Neural progenitor cell (in vitro differentiated cells): Measurements from ENCODE around the gene GSTM5. TPM values are rescaled to one million over a fixed set of nuclear protein-coding genes. Genes with fewer than 3 reads are reported as not detected.

Experiments
- DNase-seq: peaks from one replicate; pipeline ENCODE4 v3.0.0-alpha.2; 2016; ENCODE audit warnings: low spot score
- H2AFZ ChIP-seq: fragments of 200-600 bp; sonication (generic); replicated peaks from 2 replicates; pipeline ENCODE4 v1.6.1; 2016; ENCODE audit warnings: antibody characterized with exemption
- H3F3A ChIP-seq: fragments of 200-600 bp; sonication (generic); 2 replicates; pipeline ENCODE4 v1.6.1; 2016; ENCODE audit warnings: antibody characterized with exemption, low read depth
- H3K27ac ChIP-seq: fragments of 200-600 bp; sonication (generic); 2 replicates; pipeline ENCODE4 v1.5.1; 2016; ENCODE audit warnings: mild to moderate bottlenecking
- H3K27me3 ChIP-seq: fragments of 200-600 bp; sonication (generic); 2 replicates; pipeline ENCODE4 v1.6.1; 2016; ENCODE audit warnings: mild to moderate bottlenecking, moderate library complexity
- H3K36me3 ChIP-seq: fragments of 200-600 bp; sonication (generic); 2 replicates; pipeline ENCODE4 v1.5.1; 2016
- H3K4me1 ChIP-seq: fragments of 200-600 bp; sonication (generic); 2 replicates; pipeline ENCODE4 v1.6.1; 2016; ENCODE audit warnings: mixed run types
- H3K4me2 ChIP-seq: fragments of 200-600 bp; sonication (generic); 2 replicates; pipeline ENCODE4 v1.6.1; 2016
- H3K4me3 ChIP-seq: fragments of 200-600 bp; sonication (generic); 2 replicates; pipeline ENCODE4 v1.5.1; 2016
- H3K79me2 ChIP-seq: fragments of 200-600 bp; sonication (generic); 2 replicates; pipeline ENCODE4 v1.6.1; 2016; ENCODE audit warnings: low read depth
- H3K9ac ChIP-seq: fragments of 200-600 bp; sonication (generic); 2 replicates; pipeline ENCODE4 v1.6.1; 2016
- H3K9me3 ChIP-seq: fragments of 200-600 bp; sonication (generic); 2 replicates; pipeline ENCODE4 v1.5.1; 2016; ENCODE audit warnings: low read depth
- H4K20me1 ChIP-seq: fragments of 200-600 bp; sonication (generic); 2 replicates; pipeline ENCODE4 v1.6.1; 2016; ENCODE audit warnings: low read depth
- H3K27ac Mint-ChIP-seq: 3 replicates; pipeline ENCODE4 v1.8.0; 2021; ENCODE audit warnings: mixed read lengths
- H3K27me3 Mint-ChIP-seq: 2 replicates; pipeline ENCODE4 v1.8.0; 2022; ENCODE audit warnings: low read depth, mild to moderate bottlenecking, inconsistent platforms, moderate library complexity, mixed read lengths; ENCODE audit not compliant: insufficient read depth
- H3K36me3 Mint-ChIP-seq: 3 replicates; pipeline ENCODE4 v1.8.0; 2021; ENCODE audit warnings: mixed read lengths
- H3K4me1 Mint-ChIP-seq: 3 replicates; pipeline ENCODE4 v1.8.0; 2021; ENCODE audit warnings: mixed read lengths
- H3K4me3 Mint-ChIP-seq: 3 replicates; pipeline ENCODE4 v1.8.0; 2021; ENCODE audit warnings: mild to moderate bottlenecking, moderate library complexity, mixed read lengths
- H3K9me3 Mint-ChIP-seq: 3 replicates; pipeline ENCODE4 v1.8.0; 2020; ENCODE audit warnings: mixed read lengths
- CTCF ChIP-seq: fragments of 200-600 bp; sonication (generic); IDR thresholded peaks from 2 replicates; pipeline ENCODE4 v1.5.1; 2017; ENCODE audit warnings: antibody characterized with exemption, mild to moderate bottlenecking
- EZH2 ChIP-seq: fragments of 200-600 bp; sonication (generic); IDR thresholded peaks from 2 replicates; pipeline ENCODE4 v1.6.1; 2017; ENCODE audit warnings: antibody characterized with exemption, mild to moderate bottlenecking, moderate library complexity
- EZH2phosphoT487 ChIP-seq: fragments of 200-600 bp; sonication (generic); IDR thresholded peaks from 2 replicates; pipeline ENCODE4 v1.6.1; 2017; ENCODE audit warnings: antibody characterized with exemption
- total RNA-seq: library from RNA; depleted of rRNA; stranded (reverse); fragments of >200 nt; gene quantifications from 2 replicates; pipeline ENCODE4 v1.2.3, GENCODE V29; 2015; ENCODE audit warnings: low replicate concordance

The GSTM5 gene
- total RNA-seq, 1 donor from 2014 or later = not detected

GRCh38 chr1:109724933-109725332 is 12.9 kb downstream of the GSTM5 start:
- H3K79me2 ChIP-seq = no peaks in the 10 kb centered on the region
- TF ChIP-seq CTCF (no peak), EZH2 (no peak), EZH2phosphoT487 (no peak)
- no peak overlapping the region for H3K27ac ChIP-seq
- Mint-ChIP-seq H3K27ac (no peak overlapping the region), H3K27me3 (peaks cover 7% of the 10 kb centered on the region), H3K9me3 (no peaks in the 10 kb centered on the region), H3K4me1 (peaks cover 23% of the 10 kb centered on the region), H3K36me3 (no peaks in the 10 kb centered on the region), H3K4me3 (no peak overlapping the region)
- H3K36me3 ChIP-seq = no peaks in the 10 kb centered on the region
- H3K9me3 ChIP-seq = no peaks in the 10 kb centered on the region
- no peak for DNase-seq
- no peaks in the 10 kb centered on the region for H4K20me1 ChIP-seq
- H3K9ac ChIP-seq = no peak overlapping the region
- H3K27me3 ChIP-seq = no peaks in the 10 kb centered on the region
- no peak overlapping the region for H3K4me2 ChIP-seq
- H3K4me1 ChIP-seq = no peaks in the 10 kb centered on the region
- no peak overlapping the region for H3K4me3 ChIP-seq
- no peaks in the 10 kb centered on the region for H3F3A ChIP-seq
- no peak overlapping the region for H2AFZ ChIP-seq

- no peaks in the 10 kb centered on the region for H3K9me3 ChIP-seq
- Mint-ChIP-seq H3K9me3 (no peaks in the 10 kb centered on the region), H3K27ac (peak overlapping the region; percentile 34), H3K4me3 (no peak overlapping the region), H3K4me1 (peaks cover 28% of the 10 kb centered on the region), H3K36me3 (no peaks in the 10 kb centered on the region), H3K27me3 (peaks cover 7% of the 10 kb centered on the region)
- H2AFZ ChIP-seq = no peak overlapping the region
- H4K20me1 ChIP-seq = no peaks in the 10 kb centered on the region
- H3K9ac ChIP-seq = no peak overlapping the region
- no peak overlapping the region for H3K27ac ChIP-seq
- H3K4me1 ChIP-seq = no peaks in the 10 kb centered on the region
- no peaks in the 10 kb centered on the region for H3K36me3 ChIP-seq
- no peaks in the 10 kb centered on the region for H3K27me3 ChIP-seq
- H3K4me3 ChIP-seq = no peak overlapping the region
- DNase-seq = no peak
- H3K79me2 ChIP-seq = no peaks in the 10 kb centered on the region
- no peak for TF ChIP-seq CTCF
- no peak for TF ChIP-seq EZH2phosphoT487
- TF ChIP-seq EZH2 = no peak
- H3K4me2 ChIP-seq = no peak overlapping the region
- H3F3A ChIP-seq = no peaks in the 10 kb centered on the region
Observed at GRCh38 chr1:109725510-109725909, 13.5 kb downstream of the GSTM5 start.

GRCh38 chr1:109726007-109726406 is 14.0 kb downstream of the GSTM5 start:
- Mint-ChIP-seq H3K4me1 (peaks cover 33% of the 10 kb centered on the region), H3K9me3 (no peaks in the 10 kb centered on the region), H3K27me3 (peaks cover 10% of the 10 kb centered on the region), H3K4me3 (no peak overlapping the region), H3K27ac (peak overlapping the region; percentile 34), H3K36me3 (no peaks in the 10 kb centered on the region)
- Histone ChIP-seq H3K4me3 (no peak overlapping the region), H3K27me3 (no peaks in the 10 kb centered on the region), H4K20me1 (no peaks in the 10 kb centered on the region), H3K4me2 (no peak overlapping the region), H3K4me1 (no peaks in the 10 kb centered on the region), H3K9ac (no peak overlapping the region), H3K27ac (no peak overlapping the region), H3K36me3 (no peaks in the 10 kb centered on the region), H3K9me3 (no peaks in the 10 kb centered on the region), H2AFZ (no peak overlapping the region), H3K79me2 (no peaks in the 10 kb centered on the region), H3F3A (no peaks in the 10 kb centered on the region)
- TF ChIP-seq EZH2 = no peak
- no peak for TF ChIP-seq CTCF
- TF ChIP-seq EZH2phosphoT487 = no peak
- no peak for DNase-seq
